Transverse colon (tissue), 4 donors: ENCODE data around the gene ACOX2.

ENCODE experiments used
- POLR2AphosphoS5 ChIP-seq, 3 donors: sonication (generic); formaldehyde crosslinking; IDR thresholded peaks; one replicate each; pipeline ENCODE4 v1.6.1; 2016; ENCODE audit warnings: antibody characterized with exemption in 3 of 3
- TF ChIP-seq, protein P1 (sequence below), 5 experiments: fragments of 200-600 bp in 3 of 5; fragments of 450-650 bp in 2 of 5; sonication (generic) in 3 of 5; IDR thresholded peaks; 1 replicate in 2 of 5; 2 replicates in 3 of 5; pipeline ENCODE4 v1.5.1; 2016 to 2017; ENCODE audit warnings: antibody characterized with exemption in 5 of 5, inconsistent platforms in 3 of 5, mild to moderate bottlenecking in 2 of 5, moderate library complexity in 1 of 5

- no peak for TF ChIP-seq POLR2AphosphoS5 (IDR thresholded peaks at IDR 0.05)
- TF ChIP-seq, protein P1, sequence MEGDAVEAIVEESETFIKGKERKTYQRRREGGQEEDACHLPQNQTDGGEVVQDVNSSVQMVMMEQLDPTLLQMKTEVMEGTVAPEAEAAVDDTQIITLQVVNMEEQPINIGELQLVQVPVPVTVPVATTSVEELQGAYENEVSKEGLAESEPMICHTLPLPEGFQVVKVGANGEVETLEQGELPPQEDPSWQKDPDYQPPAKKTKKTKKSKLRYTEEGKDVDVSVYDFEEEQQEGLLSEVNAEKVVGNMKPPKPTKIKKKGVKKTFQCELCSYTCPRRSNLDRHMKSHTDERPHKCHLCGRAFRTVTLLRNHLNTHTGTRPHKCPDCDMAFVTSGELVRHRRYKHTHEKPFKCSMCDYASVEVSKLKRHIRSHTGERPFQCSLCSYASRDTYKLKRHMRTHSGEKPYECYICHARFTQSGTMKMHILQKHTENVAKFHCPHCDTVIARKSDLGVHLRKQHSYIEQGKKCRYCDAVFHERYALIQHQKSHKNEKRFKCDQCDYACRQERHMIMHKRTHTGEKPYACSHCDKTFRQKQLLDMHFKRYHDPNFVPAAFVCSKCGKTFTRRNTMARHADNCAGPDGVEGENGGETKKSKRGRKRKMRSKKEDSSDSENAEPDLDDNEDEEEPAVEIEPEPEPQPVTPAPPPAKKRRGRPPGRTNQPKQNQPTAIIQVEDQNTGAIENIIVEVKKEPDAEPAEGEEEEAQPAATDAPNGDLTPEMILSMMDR (IDR thresholded peaks at IDR 0.05): no peak
Measured at GRCh38 chr3:58524326-58524888, 12.6 kb downstream of the ACOX2 start.
